IMR-90 (cell line): ENCODE results near the gene MTHFS. TPM values are rescaled to one million over a fixed set of nuclear protein-coding genes. Genes with fewer than 3 reads are reported as not detected.
"Not testable (repeated sequence)": the region's sequence is repeated elsewhere in the genome, so short reads cannot be mapped to it uniquely, and the experiment has no call there.

Experiments used
- ATAC-seq: fragments of 200-7000 bp; cut with Tn5 transposase; 2 replicates; pipeline ENCODE4 v1.9.1; 2020; ENCODE audit warnings: low read depth, mild to moderate bottlenecking, moderate library complexity
- BruUV-seq: library from RNA; stranded (reverse); fragments of 400-500 nt; replicated peaks from 2 replicates; lab custom pipeline; 2021; lab: Mats Ljungman, UMichigan
- CTCF ChIA-PET: fragments of 300-600 bp; formaldehyde crosslinking; extraction: SDS; loops from one replicate; lab custom pipeline; 2021; ENCODE audit warnings: antibody characterized with exemption; lab: Yijun Ruan, JAX
- POLR2A ChIA-PET: fragments of 300-600 bp; sonication (Branson Sonifier 250); formaldehyde crosslinking; loops from one replicate; lab custom pipeline; 2022; ENCODE audit warnings: antibody characterized with exemption; ENCODE audit not compliant: unreplicated experiment; lab: Charles Lee
- DNase-seq: peaks from one replicate; pipeline ENCODE4 v3.0.0; 2013
- H2AFZ ChIP-seq: replicated peaks from 2 replicates; pipeline ENCODE3; 2013; ENCODE audit warnings: low read length, mild to moderate bottlenecking; ENCODE audit not compliant: poor library complexity
- H2AK5ac ChIP-seq: 2 replicates; pipeline ENCODE4 v1.6.1; 2013; ENCODE audit warnings: low read depth, low read length, inconsistent platforms
- H2AK9ac ChIP-seq: replicated peaks from 2 replicates; pipeline ENCODE3; 2013; ENCODE audit warnings: mild to moderate bottlenecking, low read depth, low read length, moderate library complexity; ENCODE audit not compliant: poor library complexity
- H2BK120ac ChIP-seq: 2 replicates; pipeline ENCODE4 v1.6.1; 2013; ENCODE audit warnings: low read depth, low read length, inconsistent platforms
- H2BK15ac ChIP-seq: 3 replicates; pipeline ENCODE4 v1.6.1; 2013; ENCODE audit warnings: low read depth, low read length, inconsistent platforms
- H2BK20ac ChIP-seq: 2 replicates; pipeline ENCODE4 v1.6.1; 2013; ENCODE audit warnings: low read depth, mild to moderate bottlenecking, inconsistent platforms, low read length, moderate library complexity
- H2BK5ac ChIP-seq: 2 replicates; pipeline ENCODE4 v1.6.1; 2013; ENCODE audit warnings: mild to moderate bottlenecking, low read depth, low read length, inconsistent platforms; ENCODE audit not compliant: poor library complexity, severe bottlenecking
- H3K14ac ChIP-seq: replicated peaks from 2 replicates; pipeline ENCODE4 v1.6.1; 2013; ENCODE audit warnings: low read depth, low read length, inconsistent platforms
- H3K18ac ChIP-seq: 2 replicates; pipeline ENCODE4 v1.6.1; 2013; ENCODE audit warnings: low read depth, low read length, control low read depth
- H3K23ac ChIP-seq: 2 replicates; pipeline ENCODE4 v1.6.1; 2013; ENCODE audit warnings: low read depth, low read length, inconsistent platforms
- H3K27ac ChIP-seq: 2 replicates; pipeline ENCODE4 v1.5.1; 2013; ENCODE audit warnings: mild to moderate bottlenecking, control low read depth, low read length; ENCODE audit not compliant: insufficient read depth
- H3K27me3 ChIP-seq: 2 replicates; pipeline ENCODE4 v1.6.1; 2013; ENCODE audit warnings: low read length; ENCODE audit not compliant: control insufficient read depth, insufficient read depth
- H3K36me3 ChIP-seq: 2 replicates; pipeline ENCODE4 v1.6.1; 2013; ENCODE audit warnings: low read length, mixed read lengths; ENCODE audit not compliant: control insufficient read depth, insufficient read depth
- H3K4ac ChIP-seq: 2 replicates; pipeline ENCODE4 v1.6.1; 2013; ENCODE audit warnings: low read depth, low read length, inconsistent platforms
- H3K4me1 ChIP-seq: 2 replicates; pipeline ENCODE4 v1.6.1; 2013; ENCODE audit warnings: low read length, mixed read lengths; ENCODE audit not compliant: control insufficient read depth, insufficient read depth
- H3K4me2 ChIP-seq: 2 replicates; pipeline ENCODE4 v1.6.1; 2013; ENCODE audit warnings: low read depth, mild to moderate bottlenecking, control low read depth, low read length, moderate library complexity
- H3K4me3 ChIP-seq: 2 replicates; pipeline ENCODE4 v1.5.1; 2013; ENCODE audit warnings: low read depth, mild to moderate bottlenecking, control low read depth, low read length, moderate library complexity; ENCODE audit not compliant: insufficient read depth
- H3K56ac ChIP-seq: 2 replicates; pipeline ENCODE4 v1.6.1; 2013; ENCODE audit warnings: low read length, inconsistent platforms; ENCODE audit not compliant: insufficient read depth; ENCODE audit errors: extremely low read depth
- H3K79me1 ChIP-seq, 2 experiments: 2 replicates each; pipeline ENCODE4 v1.6.1; 2013; ENCODE audit warnings: low read length in 2 of 2, inconsistent platforms in 1 of 2, low read depth in 1 of 2
- H3K9ac ChIP-seq: 2 replicates; pipeline ENCODE4 v1.6.1; 2013; ENCODE audit warnings: low read depth, low read length, control low read depth
- H3K9me1 ChIP-seq: 2 replicates; pipeline ENCODE4 v1.6.1; 2013; ENCODE audit warnings: low read length, inconsistent platforms; ENCODE audit not compliant: insufficient read depth
- H3K9me3 ChIP-seq: 2 replicates; pipeline ENCODE4 v1.6.1; 2013; ENCODE audit warnings: low read length; ENCODE audit not compliant: control insufficient read depth, insufficient read depth
- H4K20me1 ChIP-seq: 2 replicates; pipeline ENCODE4 v1.6.1; 2013; ENCODE audit warnings: low read length, inconsistent platforms; ENCODE audit not compliant: insufficient read depth
- H4K5ac ChIP-seq: 2 replicates; pipeline ENCODE4 v1.6.1; 2013; ENCODE audit warnings: mild to moderate bottlenecking, low read depth, low read length, control low read depth
- H4K8ac ChIP-seq, 2 experiments: 2 replicates each; pipeline ENCODE4 v1.6.1; 2013; ENCODE audit warnings: low read depth in 2 of 2, low read length in 2 of 2, control low read depth in 1 of 2, inconsistent platforms in 1 of 2
- H4K91ac ChIP-seq: 2 replicates; pipeline ENCODE4 v1.6.1; 2013; ENCODE audit warnings: low read depth, low read length, inconsistent platforms; ENCODE audit not compliant: insufficient read depth
- WGBS, 2 experiments: methylation state at CpG; one replicate each; pipeline versions ENCODE4 v1.1.5 to v1.1.7; 2013; ENCODE audit warnings: missing lambda C conversion rate in 2 of 2; ENCODE audit not compliant: insufficient read length in 1 of 2; ENCODE audit errors: extremely low coverage in 2 of 2; 5-methylcytosine and 5-hydroxymethylcytosine counted together
- dilution Hi-C: fragments of 300-500 bp; cut with HindIII; formaldehyde crosslinking; loops from one replicate; pipeline ENCODE4 v1.14.3; 2018; ENCODE audit warnings: low sequenced_read_pairs; ENCODE audit not compliant: unreplicated experiment
- in situ Hi-C: fragments of 300-500 bp; cut with MboI; formaldehyde crosslinking; loops from 3 replicates; pipeline ENCODE4 v1.14.3; 2019; ENCODE audit warnings: low sequenced_read_pairs, inconsistent platforms, mixed read lengths
- intact Hi-C: fragments of 100-400 bp; cut with micrococcal nuclease; formaldehyde crosslinking; loops from 2 replicates; pipeline ENCODE4 v1.10.0; 2022
- polyA plus RNA-seq, 3 experiments: library from polyadenylated mRNA; depleted of rRNA; stranded (reverse); fragments of >200 nt; gene quantifications; 2 replicates each; pipeline ENCODE4 v1.2.3, GENCODE V29; 2012; ENCODE audit warnings: low replicate concordance in 1 of 3
- total RNA-seq: library from RNA; depleted of rRNA; stranded (reverse); fragments of >200 nt; gene quantifications from 2 replicates; pipeline ENCODE4 v1.2.3, GENCODE V29; 2012

The MTHFS gene
- total and polyA plus RNA-seq, 2 of the 4 experiments (the other 2 are of a cell fraction): 5.5 to 6.3 TPM

- H3K23ac ChIP-seq, POLR2A ChIA-PET, H2BK15ac ChIP-seq, H2AK5ac ChIP-seq, H3K14ac ChIP-seq, H3K9me1 ChIP-seq, H3K36me3 ChIP-seq, H3K27ac ChIP-seq, in situ Hi-C loops, H3K79me1 ChIP-seq, H2AK9ac ChIP-seq, H4K20me1 ChIP-seq, H2BK5ac ChIP-seq, H2BK120ac ChIP-seq, H3K56ac ChIP-seq, BruUV-seq, H3K4me2 ChIP-seq, ATAC-seq, H3K9me3 ChIP-seq, H3K9ac ChIP-seq, H3K27me3 ChIP-seq, H3K4me1 ChIP-seq, H2BK20ac ChIP-seq, H4K5ac ChIP-seq, H4K8ac ChIP-seq, dilution Hi-C loops, H2AFZ ChIP-seq, intact Hi-C loops, H3K4ac ChIP-seq, H4K91ac ChIP-seq, H3K18ac ChIP-seq, DNase-seq, H3K4me3 ChIP-seq: not testable (repeated sequence)
- CTCF ChIA-PET: interaction anchor here (0.5 kb wide), 1 partner anchor 1075 kb away, joined by 4 read pairs; no protein-coding TSS in a partner anchor
- WGBS, 2 experiments: no CpG with 5 or more reads among the region's 7 CpGs
These were observed 38.9 kb upstream of the MTHFS start for GRCh38 chr15:79935556-79936201.
